HepG2 (cell line): Measurements from ENCODE around the gene PRPSAP1. TPM values are rescaled to one million over a fixed set of nuclear protein-coding genes. Genes with fewer than 3 reads are reported as not detected.
A peak's percentile ranks its signal among the peaks of the same experiment; 100 is the strongest.

Experiments
- AHR ChIP-seq: IDR thresholded peaks from 2 replicates; pipeline ENCODE4 v1.6.1; 2018; ENCODE audit warnings: missing genetic modification reagents, missing compliant biosample characterization
- ETV5 ChIP-seq: IDR thresholded peaks from 2 replicates; pipeline ENCODE4 v1.6.1; 2018; ENCODE audit warnings: missing biosample characterization, missing genetic modification reagents, inconsistent platforms, borderline replicate concordance
- FOXA1 ChIP-seq, 2 experiments: fragments of 450-650 bp in 1 of 2; sonication (generic) in 1 of 2; formaldehyde crosslinking in 1 of 2; IDR thresholded peaks; 2 replicates each; pipeline versions ENCODE4 v1.4.0 to v1.6.1; 2016 to 2020; ENCODE audit warnings: missing genetic modification reagents in 1 of 2
- FOXK2 ChIP-seq: fragments of 450-650 bp; IDR thresholded peaks from 2 replicates; pipeline ENCODE4 v1.6.1; 2016
- IRF2 ChIP-seq: IDR thresholded peaks from 2 replicates; pipeline ENCODE4 v1.6.1; 2018; ENCODE audit warnings: missing genetic modification reagents, missing compliant biosample characterization
- NRL ChIP-seq: sonication (generic); formaldehyde crosslinking; IDR thresholded peaks from 2 replicates; pipeline ENCODE4 v1.5.0; 2020; ENCODE audit warnings: missing genetic modification reagents, mild to moderate bottlenecking, moderate library complexity, borderline replicate concordance
- PAX8 ChIP-seq: sonication (generic); formaldehyde crosslinking; IDR thresholded peaks from 2 replicates; pipeline ENCODE4 v1.8.0; 2022; ENCODE audit warnings: mild to moderate bottlenecking, missing genetic modification reagents, borderline replicate concordance
- SSRP1 ChIP-seq: IDR thresholded peaks from 2 replicates; pipeline ENCODE4 v1.6.1; 2016; ENCODE audit warnings: control low read depth
- TFE3 ChIP-seq: IDR thresholded peaks from 2 replicates; pipeline ENCODE4 v1.6.1; 2016
- ZBTB7B ChIP-seq: sonication (generic); formaldehyde crosslinking; IDR thresholded peaks from 2 replicates; pipeline ENCODE4 v1.4.0; 2020; ENCODE audit warnings: missing genetic modification reagents
- ZFP41 ChIP-seq: sonication (generic); formaldehyde crosslinking; IDR thresholded peaks from 2 replicates; pipeline ENCODE4 v1.4.0; 2020; ENCODE audit warnings: mild to moderate bottlenecking, missing genetic modification reagents, borderline replicate concordance
- ZNF235 ChIP-seq: sonication (generic); formaldehyde crosslinking; IDR thresholded peaks from 2 replicates; pipeline ENCODE4 v1.8.1; 2023; ENCODE audit warnings: mild to moderate bottlenecking, missing genetic modification reagents, borderline replicate concordance
- ZNF263 ChIP-seq: sonication (generic); formaldehyde crosslinking; IDR thresholded peaks from 2 replicates; pipeline ENCODE4 v1.4.0; 2020; ENCODE audit warnings: missing genetic modification reagents
- ZNF703 ChIP-seq: sonication (generic); formaldehyde crosslinking; IDR thresholded peaks from 2 replicates; pipeline ENCODE4 v1.5.1; 2020; ENCODE audit warnings: missing genetic modification reagents, mild to moderate bottlenecking, moderate library complexity, borderline replicate concordance
- ZNF747 ChIP-seq: sonication (generic); formaldehyde crosslinking; IDR thresholded peaks from 2 replicates; pipeline ENCODE4 v1.8.1; 2023; ENCODE audit warnings: missing genetic modification reagents, mild to moderate bottlenecking, borderline replicate concordance
- polyA plus RNA-seq, 8 experiments: library from polyadenylated mRNA; depleted of rRNA in 3 of 8; stranded (reverse) in 7 of 8; unstranded in 1 of 8; fragments of >200 nt; fragmentation: Illumina TruSeq in 4 of 8; extraction: Trizol in 4 of 8; gene quantifications; 2 replicates each; pipeline versions ENCODE4 v1.2.1 to v1.2.3, GENCODE V29; 2011 to 2016; ENCODE audit warnings: low read depth in 4 of 8, missing spikeins in 1 of 8, mixed read lengths in 1 of 8; ENCODE audit not compliant: insufficient read depth in 1 of 8
- total RNA-seq, 5 experiments: library from RNA; depleted of rRNA; stranded (reverse); fragments of >200 nt; fragmentation: Illumina TruSeq; extraction: Trizol; gene quantifications; 2 replicates each; pipeline ENCODE4 v1.2.3, GENCODE V29; 2016; ENCODE audit warnings: low read depth in 1 of 5
- TF ChIP-seq, protein P1 (sequence below): sonication (generic); formaldehyde crosslinking; IDR thresholded peaks from 2 replicates; pipeline ENCODE4 v1.8.1; 2023; ENCODE audit warnings: mild to moderate bottlenecking, missing genetic modification reagents
- TF ChIP-seq, protein P2 (sequence below): sonication (generic); formaldehyde crosslinking; IDR thresholded peaks from 2 replicates; pipeline ENCODE4 v1.4.0; 2020; ENCODE audit warnings: missing genetic modification reagents
- TF ChIP-seq, protein P3 (sequence below): sonication (generic); formaldehyde crosslinking; IDR thresholded peaks from 2 replicates; pipeline ENCODE4 v1.8.0; 2022; ENCODE audit warnings: mild to moderate bottlenecking, missing genetic modification reagents, moderate library complexity
- TF ChIP-seq, protein P4 (sequence below): sonication (generic); formaldehyde crosslinking; IDR thresholded peaks from 2 replicates; pipeline ENCODE4 v1.8.0; 2022; ENCODE audit warnings: missing genetic modification reagents, mild to moderate bottlenecking, moderate library complexity, borderline replicate concordance

The PRPSAP1 gene
- total and polyA plus RNA-seq, 2 of the 13 experiments (the other 11 are each of a cell fraction or from before 2014, with no cell fraction given), result 91.1 to 314 TPM

- TF ChIP-seq, protein P1, sequence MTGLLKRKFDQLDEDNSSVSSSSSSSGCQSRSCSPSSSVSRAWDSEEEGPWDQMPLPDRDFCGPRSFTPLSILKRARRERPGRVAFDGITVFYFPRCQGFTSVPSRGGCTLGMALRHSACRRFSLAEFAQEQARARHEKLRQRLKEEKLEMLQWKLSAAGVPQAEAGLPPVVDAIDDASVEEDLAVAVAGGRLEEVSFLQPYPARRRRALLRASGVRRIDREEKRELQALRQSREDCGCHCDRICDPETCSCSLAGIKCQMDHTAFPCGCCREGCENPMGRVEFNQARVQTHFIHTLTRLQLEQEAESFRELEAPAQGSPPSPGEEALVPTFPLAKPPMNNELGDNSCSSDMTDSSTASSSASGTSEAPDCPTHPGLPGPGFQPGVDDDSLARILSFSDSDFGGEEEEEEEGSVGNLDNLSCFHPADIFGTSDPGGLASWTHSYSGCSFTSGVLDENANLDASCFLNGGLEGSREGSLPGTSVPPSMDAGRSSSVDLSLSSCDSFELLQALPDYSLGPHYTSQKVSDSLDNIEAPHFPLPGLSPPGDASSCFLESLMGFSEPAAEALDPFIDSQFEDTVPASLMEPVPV (CRISPR knock-in tag), result peak; percentile 78; the same call in 1 of the 2 replicates
- TF ChIP-seq, protein P2, sequence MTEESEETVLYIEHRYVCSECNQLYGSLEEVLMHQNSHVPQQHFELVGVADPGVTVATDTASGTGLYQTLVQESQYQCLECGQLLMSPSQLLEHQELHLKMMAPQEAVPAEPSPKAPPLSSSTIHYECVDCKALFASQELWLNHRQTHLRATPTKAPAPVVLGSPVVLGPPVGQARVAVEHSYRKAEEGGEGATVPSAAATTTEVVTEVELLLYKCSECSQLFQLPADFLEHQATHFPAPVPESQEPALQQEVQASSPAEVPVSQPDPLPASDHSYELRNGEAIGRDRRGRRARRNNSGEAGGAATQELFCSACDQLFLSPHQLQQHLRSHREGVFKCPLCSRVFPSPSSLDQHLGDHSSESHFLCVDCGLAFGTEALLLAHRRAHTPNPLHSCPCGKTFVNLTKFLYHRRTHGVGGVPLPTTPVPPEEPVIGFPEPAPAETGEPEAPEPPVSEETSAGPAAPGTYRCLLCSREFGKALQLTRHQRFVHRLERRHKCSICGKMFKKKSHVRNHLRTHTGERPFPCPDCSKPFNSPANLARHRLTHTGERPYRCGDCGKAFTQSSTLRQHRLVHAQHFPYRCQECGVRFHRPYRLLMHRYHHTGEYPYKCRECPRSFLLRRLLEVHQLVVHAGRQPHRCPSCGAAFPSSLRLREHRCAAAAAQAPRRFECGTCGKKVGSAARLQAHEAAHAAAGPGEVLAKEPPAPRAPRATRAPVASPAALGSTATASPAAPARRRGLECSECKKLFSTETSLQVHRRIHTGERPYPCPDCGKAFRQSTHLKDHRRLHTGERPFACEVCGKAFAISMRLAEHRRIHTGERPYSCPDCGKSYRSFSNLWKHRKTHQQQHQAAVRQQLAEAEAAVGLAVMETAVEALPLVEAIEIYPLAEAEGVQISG (CRISPR knock-in tag), result peak; percentile 99
- TF ChIP-seq, protein P3, sequence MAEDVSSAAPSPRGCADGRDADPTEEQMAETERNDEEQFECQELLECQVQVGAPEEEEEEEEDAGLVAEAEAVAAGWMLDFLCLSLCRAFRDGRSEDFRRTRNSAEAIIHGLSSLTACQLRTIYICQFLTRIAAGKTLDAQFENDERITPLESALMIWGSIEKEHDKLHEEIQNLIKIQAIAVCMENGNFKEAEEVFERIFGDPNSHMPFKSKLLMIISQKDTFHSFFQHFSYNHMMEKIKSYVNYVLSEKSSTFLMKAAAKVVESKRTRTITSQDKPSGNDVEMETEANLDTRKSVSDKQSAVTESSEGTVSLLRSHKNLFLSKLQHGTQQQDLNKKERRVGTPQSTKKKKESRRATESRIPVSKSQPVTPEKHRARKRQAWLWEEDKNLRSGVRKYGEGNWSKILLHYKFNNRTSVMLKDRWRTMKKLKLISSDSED (CRISPR knock-in tag), result 0 out of 2 replicates have a peak, but pooled peaks have one; percentile 66
- TF ChIP-seq ZNF747 (CRISPR knock-in tag), result peak; percentile 93
- TF ChIP-seq NRL (CRISPR knock-in tag), result no peak; the same call in none of the 2 replicates
- peak; percentile 88; the same call in 1 of the 2 replicates for TF ChIP-seq PAX8
- TF ChIP-seq FOXK2, result no peak
- TF ChIP-seq ZNF235 (CRISPR knock-in tag), result peak; percentile 89; the same call in 1 of the 2 replicates
- peak; percentile 56; the same call in 1 of the 2 replicates for TF ChIP-seq ZNF703 (CRISPR knock-in tag)
- peak; percentile 18; the same call in 1 of the 2 replicates for TF ChIP-seq ZNF263 (CRISPR knock-in tag)
- TF ChIP-seq, protein P4, sequence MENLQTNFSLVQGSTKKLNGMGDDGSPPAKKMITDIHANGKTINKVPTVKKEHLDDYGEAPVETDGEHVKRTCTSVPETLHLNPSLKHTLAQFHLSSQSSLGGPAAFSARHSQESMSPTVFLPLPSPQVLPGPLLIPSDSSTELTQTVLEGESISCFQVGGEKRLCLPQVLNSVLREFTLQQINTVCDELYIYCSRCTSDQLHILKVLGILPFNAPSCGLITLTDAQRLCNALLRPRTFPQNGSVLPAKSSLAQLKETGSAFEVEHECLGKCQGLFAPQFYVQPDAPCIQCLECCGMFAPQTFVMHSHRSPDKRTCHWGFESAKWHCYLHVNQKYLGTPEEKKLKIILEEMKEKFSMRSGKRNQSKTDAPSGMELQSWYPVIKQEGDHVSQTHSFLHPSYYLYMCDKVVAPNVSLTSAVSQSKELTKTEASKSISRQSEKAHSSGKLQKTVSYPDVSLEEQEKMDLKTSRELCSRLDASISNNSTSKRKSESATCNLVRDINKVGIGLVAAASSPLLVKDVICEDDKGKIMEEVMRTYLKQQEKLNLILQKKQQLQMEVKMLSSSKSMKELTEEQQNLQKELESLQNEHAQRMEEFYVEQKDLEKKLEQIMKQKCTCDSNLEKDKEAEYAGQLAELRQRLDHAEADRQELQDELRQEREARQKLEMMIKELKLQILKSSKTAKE (CRISPR knock-in tag), result 0 out of 2 replicates have a peak, but pooled peaks have one; percentile 65
- TF ChIP-seq AHR (CRISPR knock-in tag), result 0 out of 2 replicates have a peak, but pooled peaks have one; percentile 36
- peak; percentile 85 for TF ChIP-seq ZFP41 (CRISPR knock-in tag)
- no peak for TF ChIP-seq ZBTB7B (CRISPR knock-in tag)
- TF ChIP-seq FOXA1 (IDR thresholded peaks at IDR 0.05), result no peak
- peak; percentile 6; the same call in 1 of the 2 replicates for TF ChIP-seq FOXA1 (CRISPR knock-in tag; IDR thresholded peaks at IDR 0.05)
- no peak for TF ChIP-seq SSRP1
- peak; percentile 93 for TF ChIP-seq IRF2
- TF ChIP-seq ETV5 (CRISPR knock-in tag), result peak; percentile 61
- peak; percentile 90 for TF ChIP-seq TFE3 (CRISPR knock-in tag)
Measured at GRCh38 chr17:76353599-76354316, at the start of gene PRPSAP1 (continued).
